Measurements from ENCODE around the gene HOXA11. TPM values are rescaled to one million over a fixed set of nuclear protein-coding genes. Genes with fewer than 3 reads are reported as not detected.

HOXA11 gene
- total RNA-seq, 1 donor from 2014 or later, result not detected

- FAIRE-seq (no peak), DNase-seq (ENCODE audit: low spot score in 2 of 2) (no peak)
Measured at GRCh38 chr7:27194686-27195379, 9.8 kb upstream of the HOXA11 start.

GRCh38 chr7:27194002-27194352 is 8.9 kb upstream of the HOXA11 start:
- FAIRE-seq, result no peak
- DNase-seq (ENCODE audit: low spot score in 2 of 2), result no peak

- DNase-seq (ENCODE audit: low spot score in 2 of 2) (no peak), FAIRE-seq (no peak)
Measured at GRCh38 chr7:27193335-27194001, 8.4 kb upstream of the HOXA11 start.

- no peak for FAIRE-seq
- no peak for DNase-seq (ENCODE audit: low spot score in 2 of 2)
Measured at GRCh38 chr7:27192546-27193334, 7.7 kb upstream of the HOXA11 start.

- no peak for FAIRE-seq
- no peak for DNase-seq (ENCODE audit: low spot score in 2 of 2)
Measured at GRCh38 chr7:27191833-27192545, 7.0 kb upstream of the HOXA11 start.

GRCh38 chr7:27191161-27191731 is 6.2 kb upstream of the HOXA11 start:
- no peak for DNase-seq (ENCODE audit: low spot score in 2 of 2)
- no peak for FAIRE-seq

- FAIRE-seq (no peak), DNase-seq (ENCODE audit: low spot score in 2 of 2) (no peak)
Measured at GRCh38 chr7:27189997-27190748, 5.1 kb upstream of the HOXA11 start.

- FAIRE-seq (no peak), DNase-seq (ENCODE audit: low spot score in 2 of 2) (no peak)
Measured at GRCh38 chr7:27189295-27189996, 4.4 kb upstream of the HOXA11 start.

- DNase-seq (ENCODE audit: low spot score in 2 of 2), result no peak
Measured at GRCh38 chr7:27188386-27189294, 3.6 kb upstream of the HOXA11 start.

GRCh38 chr7:27187475-27188385 is 2.7 kb upstream of the HOXA11 start:
- no peak for DNase-seq (ENCODE audit: low spot score in 2 of 2)

More at GRCh38 chr7:27188386-27189294, 3.6 kb upstream of the HOXA11 start:
- no peak for FAIRE-seq

GRCh38 chr7:27186668-27187474 is 1.8 kb upstream of the HOXA11 start:
- FAIRE-seq, result no peak
- no peak for DNase-seq (ENCODE audit: low spot score in 2 of 2)

More at GRCh38 chr7:27187475-27188385, 2.7 kb upstream of the HOXA11 start:
- no peak for FAIRE-seq

GRCh38 chr7:27185854-27186667 is 1.0 kb upstream of the HOXA11 start:
- no peak for DNase-seq (ENCODE audit: low spot score in 2 of 2)
- FAIRE-seq, result no peak

GRCh38 chr7:27184337-27185012 is 557 bp downstream of the HOXA11 start:
- DNase-seq (ENCODE audit: low spot score in 2 of 2) (no peak), FAIRE-seq (no peak)

- FAIRE-seq (no peak), DNase-seq (ENCODE audit: low spot score in 2 of 2) (no peak)
Measured at GRCh38 chr7:27183682-27184336, 1.2 kb downstream of the HOXA11 start.

Data from frontal cortex (tissue), 4 donors.